Gastrocnemius medialis (tissue), 4 donors: ENCODE results near the gene DMD.

Experiments used
- CTCF ChIP-seq, 5 experiments: fragments of 450-650 bp in 3 of 5; fragments of 200-600 bp in 2 of 5; sonication (generic) in 2 of 5; IDR thresholded peaks in 4 of 5; conservative IDR thresholded peaks in 1 of 5; 1 replicate in 4 of 5; 2 replicates in 1 of 5; pipeline ENCODE4 v1.5.1; 2016 to 2019; ENCODE audit warnings: antibody characterized with exemption in 5 of 5, mild to moderate bottlenecking in 3 of 5, moderate library complexity in 3 of 5
- POLR2A ChIP-seq, 2 donors: fragments of 450-650 bp; IDR thresholded peaks; one replicate each; pipeline ENCODE4 v1.6.1; 2017; ENCODE audit warnings: antibody characterized with exemption in 2 of 2, mild to moderate bottlenecking in 2 of 2, moderate library complexity in 2 of 2

- no peak for TF ChIP-seq POLR2A (IDR thresholded peaks at IDR 0.05)
- no peak for TF ChIP-seq CTCF (IDR thresholded peaks at IDR 0.05 in 4 of 5, conservative IDR thresholded peaks at IDR 0.05 in 1 of 5)
Measured at GRCh38 chrX:31435592-31435991, 1775.8 kb downstream of the DMD start.
